GDM1 (cell line): ENCODE measurements around the gene PSMG3.
"Not testable (repeated sequence)": the region's sequence is repeated elsewhere in the genome, so short reads cannot be mapped to it uniquely, and the experiment has no call there.

Experiments used
- DNase-seq: peaks from one replicate; lab custom pipeline; 2025; lab: John Stamatoyannopoulos, UW

PSMG3 gene

GRCh38 chr7:1533547-1534329 lies 36.1 kb downstream of the PSMG3 start:
- DNase-seq, result no peak

- no peak for DNase-seq
Measured at GRCh38 chr7:1533255-1533546, 36.6 kb downstream of the PSMG3 start.

- no peak for DNase-seq
Measured at GRCh38 chr7:1532456-1533254, 37.2 kb downstream of the PSMG3 start.

- no peak for DNase-seq
Measured at GRCh38 chr7:1531979-1532455, 37.8 kb downstream of the PSMG3 start.

- DNase-seq, result no peak
Measured at GRCh38 chr7:1531263-1531978, 38.4 kb downstream of the PSMG3 start.

- no peak for DNase-seq
Measured at GRCh38 chr7:1530946-1531262, 38.9 kb downstream of the PSMG3 start.

GRCh38 chr7:1529383-1530116 lies 40.3 kb downstream of the PSMG3 start:
- no peak for DNase-seq

- no peak for DNase-seq
Measured at GRCh38 chr7:1526271-1526754, 43.5 kb downstream of the PSMG3 start.

- DNase-seq, result no peak
Measured at GRCh38 chr7:1525409-1525808, 44.4 kb downstream of the PSMG3 start.

- no peak for DNase-seq
Measured at GRCh38 chr7:1523844-1524243, 46.0 kb downstream of the PSMG3 start.

- DNase-seq, result no peak
Measured at GRCh38 chr7:1523208-1523607, 46.6 kb downstream of the PSMG3 start.

GRCh38 chr7:1521456-1521855 lies 48.4 kb downstream of the PSMG3 start:
- no peak for DNase-seq

- no peak for DNase-seq
Measured at GRCh38 chr7:1520539-1521234, 49.1 kb downstream of the PSMG3 start.

GRCh38 chr7:1519322-1519922 lies 50.4 kb downstream of the PSMG3 start:
- not testable (repeated sequence) for DNase-seq
